ENCODE results near the gene B4GALT2.
A peak's percentile ranks its signal among the peaks of the same experiment; 100 is the strongest.

The B4GALT2 gene

DNA sequence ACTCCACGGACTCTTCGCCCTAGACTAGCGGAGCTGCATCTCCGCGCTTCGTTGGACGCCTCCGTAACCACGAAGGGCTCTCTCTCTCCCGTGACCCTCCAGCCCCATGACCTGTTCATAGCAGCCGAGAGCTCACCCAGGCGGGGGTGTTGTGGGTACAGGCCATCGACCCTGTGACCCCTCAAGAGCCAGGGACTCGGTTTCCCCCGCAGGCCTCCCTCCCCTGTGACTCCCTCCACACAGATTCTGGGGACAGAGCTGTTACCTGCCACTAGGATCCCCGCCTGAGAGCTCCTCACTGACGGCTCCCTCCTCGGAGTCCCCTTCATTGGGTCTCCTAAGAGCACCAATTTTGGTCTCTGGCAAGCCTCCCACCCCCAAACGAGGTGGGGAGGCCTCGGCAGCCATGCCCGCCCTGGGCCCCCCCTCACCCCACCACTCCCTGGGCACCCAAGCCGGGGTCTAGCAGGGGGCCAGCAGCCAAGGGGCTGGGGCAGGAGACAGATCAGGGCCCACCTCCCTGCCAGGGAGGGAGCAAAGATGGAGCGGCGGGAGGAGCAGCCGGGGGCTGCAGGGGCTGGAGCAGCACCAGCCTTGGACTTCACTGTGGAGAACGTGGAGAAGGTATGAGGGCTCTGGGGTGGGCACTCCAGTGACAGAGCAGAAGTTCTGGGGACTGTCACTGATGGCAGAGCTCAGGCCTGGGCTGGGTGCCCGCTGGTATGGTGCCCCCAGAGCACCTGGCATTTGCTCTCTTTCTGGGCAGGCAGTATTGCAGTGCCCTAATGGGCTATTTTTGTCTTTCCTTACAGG is 31.7 kb upstream of the B4GALT2 start:
- no peak for DNase-seq

DNA sequence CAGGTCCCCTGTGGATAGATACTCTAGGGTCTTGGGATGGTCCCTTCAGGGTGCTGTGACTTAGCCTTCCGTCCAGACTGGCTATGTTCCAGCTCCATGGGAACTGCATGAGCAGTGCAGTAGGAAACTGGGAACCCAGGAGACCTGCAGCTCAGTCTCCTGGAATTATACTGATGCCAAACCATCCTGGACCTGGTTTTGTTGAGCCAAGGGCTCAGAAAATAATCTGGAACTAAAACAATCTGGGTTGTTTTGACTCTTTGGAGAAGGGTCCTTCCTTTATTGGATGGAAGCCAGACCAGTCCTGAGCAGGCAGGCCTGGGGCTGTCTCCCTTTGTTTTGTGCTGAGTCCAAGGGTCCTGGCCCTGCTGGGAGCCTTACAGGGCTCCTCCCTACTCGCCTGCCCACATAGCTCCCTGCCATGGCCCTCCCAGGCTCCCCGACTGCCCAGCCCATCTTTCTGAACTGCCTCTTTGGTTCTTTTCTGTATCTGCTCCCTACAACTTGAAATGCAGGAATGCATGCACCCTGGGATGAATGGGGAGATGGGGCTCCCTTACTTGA is 31.1 kb upstream of the B4GALT2 start:
- DNase-seq, result no peak

- no peak for DNase-seq
Observed at GRCh38 chr1:43949678-43950077, 29.3 kb upstream of the B4GALT2 start.

- no peak for DNase-seq
Observed at GRCh38 chr1:43951021-43951985, 27.7 kb upstream of the B4GALT2 start.

DNA sequence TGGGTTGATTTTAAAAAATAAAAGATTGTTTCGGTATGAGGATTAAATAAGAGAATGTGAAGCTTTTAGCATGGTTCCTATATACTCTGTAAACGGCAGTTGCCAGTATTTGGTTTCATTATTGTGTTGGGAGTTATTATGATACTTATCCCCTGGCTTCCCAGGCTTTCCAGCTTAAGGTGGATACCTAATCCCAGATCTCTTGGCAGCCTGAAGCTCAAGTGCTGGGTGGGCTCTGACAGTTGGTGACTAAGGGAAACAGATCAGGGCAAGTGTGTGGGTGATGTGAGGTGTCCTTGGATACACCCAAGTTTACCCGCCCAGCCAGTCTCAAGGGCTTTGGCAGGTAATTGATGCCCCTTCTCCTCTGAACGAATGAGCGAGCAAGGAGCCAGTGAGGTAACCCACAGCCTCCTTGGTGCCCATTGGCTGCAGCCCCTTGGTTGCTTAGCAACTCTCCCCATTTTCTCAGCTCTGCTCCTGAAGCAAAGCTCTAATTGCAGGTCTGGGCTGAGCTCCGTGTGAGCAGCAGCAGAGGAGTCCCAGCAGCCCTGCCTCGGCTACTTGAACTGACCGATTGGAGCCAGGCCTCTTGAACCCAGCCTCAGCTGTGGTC is 26.2 kb upstream of the B4GALT2 start:
- peak; percentile 54 for DNase-seq

DNA sequence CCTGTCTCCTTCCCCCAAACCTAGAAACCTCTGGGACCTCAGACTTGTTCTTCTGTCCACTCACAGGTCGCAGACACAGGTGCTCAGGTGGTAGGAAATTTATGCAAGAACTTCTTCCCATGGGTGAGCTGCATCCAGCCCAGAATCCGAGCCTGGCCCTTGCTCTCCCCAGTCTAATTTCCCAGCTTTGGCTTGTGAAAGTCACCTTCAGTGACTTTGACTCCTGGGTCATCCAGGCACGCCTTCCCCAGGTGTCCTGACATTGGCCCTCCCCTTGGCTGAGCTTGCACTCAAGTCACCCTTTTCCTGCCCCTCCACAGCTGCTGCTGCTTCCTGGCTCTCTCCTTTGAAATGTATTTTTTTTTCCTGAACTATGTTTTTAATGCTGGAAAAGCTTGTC is 25.6 kb upstream of the B4GALT2 start:
- DNase-seq, result no peak

- no peak for DNase-seq
Observed at GRCh38 chr1:43954036-43954435, 25.0 kb upstream of the B4GALT2 start.

- no peak for DNase-seq
Observed at GRCh38 chr1:43956234-43956633, 22.8 kb upstream of the B4GALT2 start.

- DNase-seq, result no peak
Observed at GRCh38 chr1:43957407-43958040, 21.5 kb upstream of the B4GALT2 start.

GRCh38 chr1:43958351-43959255 is 20.4 kb upstream of the B4GALT2 start:
- peak; percentile 66 for DNase-seq

DNA sequence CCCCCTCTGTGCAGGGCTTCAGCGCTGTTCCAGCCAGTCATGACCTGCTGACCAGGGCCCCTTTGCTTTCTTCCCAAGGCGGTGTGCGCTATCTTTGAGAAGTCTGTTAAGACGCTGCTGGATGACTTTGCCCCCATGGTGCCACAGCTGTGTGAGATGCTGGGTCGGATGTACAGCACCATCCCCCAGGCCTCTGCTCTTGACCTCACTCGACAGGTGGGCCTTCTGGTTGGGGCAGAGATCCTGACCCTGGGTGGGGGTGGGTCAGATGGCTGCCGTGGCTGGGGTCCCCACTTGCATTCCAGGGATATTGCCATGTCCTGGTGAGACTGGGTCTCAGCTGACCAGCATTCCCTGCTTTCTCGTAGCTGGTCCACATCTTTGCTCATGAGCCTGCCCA is 18.2 kb upstream of the B4GALT2 start:
- no peak for DNase-seq

DNA sequence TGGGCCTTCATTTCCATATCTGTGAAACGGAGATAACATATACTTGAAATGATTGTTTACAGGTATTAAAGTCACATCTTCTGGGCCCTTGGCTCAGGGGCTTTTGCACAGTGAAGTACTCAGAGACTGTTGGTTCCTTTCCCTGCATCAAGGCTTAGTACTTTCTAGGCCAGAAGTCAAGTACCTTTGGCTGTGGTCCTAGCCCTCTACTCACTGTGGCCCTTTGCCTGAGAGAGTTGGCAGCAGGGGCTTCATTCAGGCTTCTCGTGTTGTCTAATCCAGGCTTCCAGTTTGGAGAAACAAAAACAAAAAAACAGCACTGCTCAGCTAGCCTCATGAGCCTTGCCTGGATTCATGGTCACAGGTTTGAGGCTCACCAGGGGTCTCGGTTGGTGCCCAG is 17.3 kb upstream of the B4GALT2 start:
- DNase-seq, result no peak

GRCh38 chr1:43962324-43962723 is 16.7 kb upstream of the B4GALT2 start:
- DNase-seq, result no peak

GRCh38 chr1:43963006-43963405 is 16.0 kb upstream of the B4GALT2 start:
- DNase-seq, result no peak

DNA sequence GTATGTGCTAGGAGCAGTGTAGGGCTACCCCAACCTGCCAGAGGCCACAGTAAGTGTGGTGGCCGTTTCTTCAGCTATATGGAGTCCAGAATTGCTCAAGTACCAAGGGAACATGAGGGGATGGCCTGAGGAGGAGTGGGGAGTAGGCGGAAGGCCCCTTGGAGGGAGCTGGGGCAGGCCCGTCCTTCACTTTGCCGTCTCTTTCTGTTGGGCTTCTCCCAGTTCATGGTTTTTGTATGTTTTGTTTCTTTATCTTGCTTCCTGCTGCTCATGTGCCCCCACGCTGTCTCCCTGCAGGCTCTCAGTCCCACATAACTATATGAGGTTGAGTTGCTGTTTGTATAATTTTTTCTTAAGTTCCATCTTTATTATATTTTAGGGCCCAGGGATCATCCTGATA is 15.1 kb upstream of the B4GALT2 start:
- DNase-seq, result no peak

DNA sequence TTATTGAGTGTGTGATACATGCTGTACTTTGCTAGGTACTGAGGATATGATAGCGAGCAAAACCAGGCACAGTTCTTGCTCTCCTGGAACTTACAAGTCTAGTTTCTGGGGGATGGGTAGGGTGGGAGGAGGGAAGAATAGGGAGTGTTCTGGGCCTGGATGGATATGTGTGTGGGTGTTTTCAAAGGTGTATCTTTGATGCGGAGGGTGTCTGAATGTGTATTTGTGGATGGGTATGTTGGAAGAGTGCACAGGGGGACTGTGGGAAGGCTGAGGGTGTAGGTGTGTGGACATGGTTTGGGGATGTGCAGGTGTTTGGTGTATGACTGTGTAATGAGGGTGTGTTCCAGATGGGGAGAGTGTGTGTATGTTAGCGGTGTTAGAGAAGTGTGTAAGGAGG is 13.7 kb upstream of the B4GALT2 start:
- DNase-seq, result no peak

DNA sequence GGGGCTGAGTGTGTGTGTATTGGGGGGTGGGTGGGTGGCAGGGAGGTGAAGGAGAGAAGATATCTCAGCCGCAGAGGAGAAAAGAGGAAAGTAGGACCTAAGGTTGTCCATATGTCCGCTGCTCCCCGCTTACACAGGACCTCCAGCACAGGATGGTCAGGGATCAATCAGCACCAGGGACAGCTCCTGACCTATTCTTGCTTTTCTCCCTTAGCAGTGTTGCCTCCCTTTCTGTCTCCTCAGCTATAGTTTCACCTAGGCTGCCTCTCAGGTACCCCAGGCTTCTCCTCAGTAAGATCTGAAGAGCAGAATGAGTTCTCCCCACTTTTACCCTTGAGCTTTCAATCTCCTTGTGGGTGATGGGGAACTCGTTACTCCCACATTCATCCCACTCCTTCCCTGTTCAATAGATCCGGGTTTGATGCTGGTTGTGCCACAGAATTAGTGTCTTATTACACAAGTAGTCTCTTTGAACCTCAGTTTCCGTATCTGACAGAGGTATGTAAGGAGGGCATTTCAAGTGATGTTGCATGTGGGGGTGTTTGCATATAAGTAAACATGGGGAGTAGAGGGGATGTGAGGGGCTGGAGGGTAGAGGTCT is 10.6 kb upstream of the B4GALT2 start:
- peak; percentile 85 for DNase-seq

DNA sequence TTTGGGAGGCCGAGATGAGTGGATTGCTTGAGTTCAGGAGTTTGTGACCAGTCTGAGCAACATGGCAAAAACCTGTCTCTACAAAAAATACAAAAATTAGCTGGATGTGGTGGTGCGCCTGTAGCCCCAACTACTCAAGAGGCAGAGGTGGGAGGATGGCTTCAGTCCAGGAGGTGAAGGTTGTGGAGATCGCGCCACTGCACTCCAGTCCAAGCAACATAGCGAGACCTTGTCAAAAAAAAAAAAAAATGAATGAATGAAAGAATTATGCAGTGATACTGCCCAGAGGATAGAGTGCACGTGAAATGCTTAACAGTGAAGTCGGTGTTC is 9.6 kb upstream of the B4GALT2 start:
- no peak for DNase-seq

GRCh38 chr1:43969746-43970466 is 9.1 kb upstream of the B4GALT2 start, which contains the start of gene DPH2:
Gene DPH2 (plus strand): TSS chr1:43970010. CDS start chr1:43970176, 166 bp downstream.
- peak; percentile 99 for DNase-seq

DNA sequence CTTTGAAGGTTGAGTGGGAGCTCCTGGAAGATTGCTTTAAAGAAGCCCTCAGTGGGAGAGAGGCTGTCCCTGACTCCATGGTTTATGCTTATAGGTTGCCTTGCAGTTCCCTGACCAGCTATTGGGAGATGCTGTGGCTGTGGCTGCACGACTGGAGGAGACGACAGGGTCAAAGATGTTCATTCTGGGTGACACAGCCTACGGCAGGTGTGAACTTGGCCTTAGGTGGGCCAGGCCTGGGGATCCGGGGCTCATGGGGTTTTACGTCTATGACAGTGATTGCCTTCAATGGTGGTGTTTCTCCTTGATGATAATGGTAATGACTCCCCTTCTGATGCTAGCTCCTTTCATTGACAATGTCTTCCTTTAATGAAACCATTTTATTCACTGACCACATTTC is 8.5 kb upstream of the B4GALT2 start:
- no peak for DNase-seq
